Ovary (tissue), 3 donors: ENCODE measurements around the gene GMFB.

ENCODE experiments used
- CTCF ChIP-seq, 3 donors: fragments of 450-650 bp in 2 of 3; fragments of 200-600 bp in 1 of 3; IDR thresholded peaks; one replicate each; pipeline versions ENCODE4 v1.5.1 to v1.8.0; 2016 to 2022; ENCODE audit warnings: antibody characterized with exemption in 3 of 3, mild to moderate bottlenecking in 1 of 3
- EP300 ChIP-seq: sonication (generic); formaldehyde crosslinking; IDR thresholded peaks from one replicate; pipeline ENCODE4 v1.6.1; 2017; ENCODE audit warnings: antibody characterized with exemption
- donor health status: DM: no; HTN: no; CAD: no.

GRCh38 chr14:54537651-54538050 is 48.9 kb upstream of the GMFB start:
- TF ChIP-seq CTCF (IDR thresholded peaks at IDR 0.05) = no peak
- TF ChIP-seq EP300 = no peak
